Osteoblast (primary cell): ENCODE data around the gene TTPAL. TPM values are rescaled to one million over a fixed set of nuclear protein-coding genes. Genes with fewer than 3 reads are reported as not detected.

ENCODE experiments used
- DNase-seq: peaks from one replicate; pipeline ENCODE4 v3.0.0; 2011; ENCODE audit warnings: low spot score, mixed read lengths; ENCODE audit not compliant: insufficient read length; ENCODE audit errors: missing footprints
- H2AFZ ChIP-seq: 2 replicates; pipeline ENCODE4 v1.6.0; 2011; ENCODE audit warnings: mild to moderate bottlenecking, low read length
- H3K27ac ChIP-seq: 2 replicates; pipeline ENCODE4 v1.5.1; 2011; ENCODE audit warnings: mild to moderate bottlenecking, low read depth, low read length, moderate library complexity
- H3K27me3 ChIP-seq: 2 replicates; pipeline ENCODE4 v1.6.0; 2012; ENCODE audit warnings: mild to moderate bottlenecking, control low read depth, inconsistent platforms, low read length, moderate library complexity; ENCODE audit not compliant: insufficient read depth
- H3K36me3 ChIP-seq: 2 replicates; pipeline ENCODE4 v1.5.1; 2011; ENCODE audit warnings: mild to moderate bottlenecking, low read length, control low read depth, moderate library complexity; ENCODE audit not compliant: insufficient read depth
- H3K4me1 ChIP-seq: 2 replicates; pipeline ENCODE4 v1.5.1; 2011; ENCODE audit warnings: mild to moderate bottlenecking, low read length, control low read depth, moderate library complexity; ENCODE audit not compliant: insufficient read depth
- H3K4me2 ChIP-seq: 2 replicates; pipeline ENCODE4 v1.6.0; 2011; ENCODE audit warnings: mild to moderate bottlenecking, low read length; ENCODE audit not compliant: insufficient read depth
- H3K4me3 ChIP-seq: fragments of 200-600 bp; sonication (generic); 3 replicates; pipeline ENCODE4 v1.5.1; 2012; ENCODE audit warnings: mild to moderate bottlenecking, low read length, inconsistent platforms; ENCODE audit not compliant: insufficient read depth
- H3K79me2 ChIP-seq: 2 replicates; pipeline ENCODE4 v1.6.0; 2012; ENCODE audit warnings: mild to moderate bottlenecking, low read length, control low read depth, inconsistent platforms; ENCODE audit not compliant: insufficient read depth
- H3K9me3 ChIP-seq: 2 replicates; pipeline ENCODE4 v1.5.1; 2011; ENCODE audit warnings: low read depth, low read length, control low read depth
- H4K20me1 ChIP-seq: 2 replicates; pipeline ENCODE4 v1.6.0; 2012; ENCODE audit warnings: mild to moderate bottlenecking, low read length, control low read depth; ENCODE audit not compliant: insufficient read depth
- CTCF ChIP-seq: IDR thresholded peaks from 2 replicates; pipeline ENCODE4 v1.5.1; 2011; ENCODE audit warnings: mild to moderate bottlenecking, low read depth, low read length, moderate library complexity; ENCODE audit errors: extremely low read depth
- total RNA-seq: library from RNA; depleted of rRNA; stranded (reverse); fragments of >200 nt; gene quantifications from 2 replicates; pipeline ENCODE4 v1.2.3, GENCODE V29; 2012

TTPAL gene
- total RNA-seq, 1 donor = 12.7 TPM

DNA sequence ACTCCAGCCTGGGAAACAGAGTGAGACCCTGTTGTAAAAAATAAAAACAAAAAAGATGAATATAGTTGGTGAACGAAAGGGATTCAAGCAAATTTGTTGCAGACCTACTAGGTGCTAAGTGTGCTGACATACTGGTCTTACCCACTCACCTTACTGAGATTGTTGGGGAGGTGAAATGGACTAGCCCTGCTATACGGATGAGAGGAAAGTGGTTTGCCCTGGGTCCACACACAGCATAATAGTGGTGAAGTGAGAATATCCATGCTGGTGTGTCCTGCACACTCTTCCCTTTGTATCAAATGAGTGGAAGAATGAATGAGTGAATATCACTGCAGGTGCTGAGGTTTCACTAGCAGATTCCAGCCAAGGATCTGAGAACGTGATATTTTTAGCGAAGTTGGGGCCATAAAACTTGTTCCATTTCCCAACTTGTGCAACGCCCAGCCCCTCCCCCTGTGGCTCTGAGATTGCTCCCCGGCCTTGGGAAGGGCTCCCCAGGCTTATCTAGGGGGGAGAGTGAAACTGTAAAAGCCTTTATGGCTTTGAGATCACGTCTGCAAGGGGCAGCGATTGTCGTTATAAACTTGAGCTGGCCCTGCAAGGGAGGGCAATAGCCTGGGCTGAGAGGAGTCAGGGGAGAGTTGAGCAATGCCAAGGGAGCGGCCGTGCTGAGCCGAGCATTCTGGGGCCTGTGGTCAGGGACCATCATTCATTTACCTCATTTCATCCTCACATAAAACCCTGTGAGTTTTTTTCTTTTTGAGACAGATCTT lies 33.2 kb upstream of the TTPAL start:
- Histone ChIP-seq H3K79me2 (no peaks in the 10 kb centered on the region), H2AFZ (no peak overlapping the region), H3K9me3 (no peaks in the 10 kb centered on the region), H3K27me3 (no peaks in the 10 kb centered on the region), H4K20me1 (no peaks in the 10 kb centered on the region), H3K4me1 (no peaks in the 10 kb centered on the region), H3K36me3 (no peaks in the 10 kb centered on the region), H3K4me2 (no peak overlapping the region), H3K4me3 (no peak overlapping the region), H3K27ac (no peak overlapping the region)
- no peak for DNase-seq
- TF ChIP-seq CTCF = no peak

DNA sequence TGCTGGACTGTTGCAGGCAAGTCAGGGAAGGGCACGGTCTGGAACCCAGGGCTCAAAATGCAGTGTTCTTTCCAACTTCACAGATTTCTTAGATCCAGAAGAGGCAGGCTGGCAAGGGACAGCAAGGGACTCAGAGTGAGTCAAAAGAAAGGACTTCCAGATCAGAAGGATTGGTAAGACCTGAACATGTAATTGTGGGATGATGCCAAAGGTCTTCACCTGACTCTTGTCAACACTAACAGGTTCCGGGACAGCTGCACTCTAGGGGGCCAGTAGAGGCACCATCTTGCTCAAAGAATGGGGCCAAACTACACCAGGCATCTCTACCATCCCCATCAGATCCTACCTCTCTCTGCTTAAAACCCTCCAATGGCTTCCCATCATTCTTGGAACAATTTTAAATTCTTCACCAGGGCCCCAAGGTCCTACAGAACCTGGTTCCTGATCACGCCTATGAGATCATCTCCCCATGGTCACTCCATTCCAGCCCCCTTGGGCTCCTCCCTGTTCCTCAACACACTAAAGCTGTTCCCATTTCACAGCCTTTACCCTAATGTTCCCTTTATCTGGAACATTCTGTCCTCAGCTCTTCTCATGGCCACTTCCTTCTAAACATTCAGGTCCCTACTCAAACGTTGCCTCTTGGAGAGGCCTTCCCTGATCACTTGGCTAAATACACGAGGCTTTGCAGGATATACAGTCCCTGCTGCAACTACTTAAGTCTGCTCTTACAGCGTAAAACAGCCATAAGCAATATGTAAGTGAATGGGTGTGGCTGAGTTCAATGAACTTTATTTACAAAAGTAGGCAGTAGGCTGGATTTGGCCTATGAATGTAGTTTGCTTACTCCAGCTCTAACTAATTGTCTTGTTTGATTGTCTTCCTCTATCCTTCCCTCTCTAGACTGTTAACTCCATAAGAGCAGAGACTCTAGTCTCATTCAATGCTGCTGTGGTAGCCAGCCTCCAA lies 29.6 kb upstream of the TTPAL start:
- H3K4me1 ChIP-seq = no peaks in the 10 kb centered on the region
- no peaks in the 10 kb centered on the region for H3K9me3 ChIP-seq
- no peak for TF ChIP-seq CTCF
- no peak overlapping the region for H2AFZ ChIP-seq
- H3K4me3 ChIP-seq = no peak overlapping the region
- peaks cover 5% of the 10 kb centered on the region for H3K27me3 ChIP-seq
- no peaks in the 10 kb centered on the region for H4K20me1 ChIP-seq
- H3K27ac ChIP-seq = no peak overlapping the region
- H3K36me3 ChIP-seq = no peaks in the 10 kb centered on the region
- H3K79me2 ChIP-seq = no peaks in the 10 kb centered on the region
- H3K4me2 ChIP-seq = no peak overlapping the region
- DNase-seq = no peak

DNA sequence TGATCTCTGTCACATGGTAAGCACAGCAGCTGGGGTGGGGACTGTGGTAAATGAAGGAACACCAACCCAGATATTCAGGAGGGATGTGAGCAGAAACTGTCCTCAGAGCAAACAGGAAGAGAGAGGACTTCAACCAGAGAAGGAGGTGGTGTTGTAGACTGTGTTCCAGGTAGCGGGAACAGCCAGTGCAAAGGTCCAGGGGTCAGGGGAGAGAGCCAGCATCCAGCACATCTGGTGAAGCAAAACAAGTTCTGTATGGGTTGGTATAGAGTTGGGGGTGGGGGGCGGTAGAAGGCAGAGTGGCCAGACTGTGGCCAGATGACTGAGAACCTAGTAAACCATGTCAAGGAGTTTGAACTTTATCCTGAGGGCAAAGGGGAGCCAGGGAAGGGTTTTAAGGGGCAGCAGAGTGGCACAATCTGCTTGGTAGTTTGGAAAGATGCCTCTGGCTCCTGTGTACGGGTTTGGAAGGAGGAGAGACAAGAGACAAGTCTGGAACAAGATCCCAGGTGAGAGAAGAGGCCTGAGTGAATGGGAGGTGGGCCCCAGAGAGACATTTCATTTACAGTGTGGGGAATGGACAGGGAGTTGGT lies 27.8 kb upstream of the TTPAL start:
- Histone ChIP-seq H3K36me3 (no peaks in the 10 kb centered on the region), H4K20me1 (no peaks in the 10 kb centered on the region), H3K27me3 (peaks cover 6% of the 10 kb centered on the region), H2AFZ (no peak overlapping the region), H3K4me2 (no peak overlapping the region), H3K9me3 (no peaks in the 10 kb centered on the region), H3K79me2 (no peaks in the 10 kb centered on the region), H3K4me1 (no peaks in the 10 kb centered on the region), H3K27ac (no peak overlapping the region), H3K4me3 (no peak overlapping the region)
- TF ChIP-seq CTCF = no peak
- no peak for DNase-seq
